SK-N-SH treated with all-trans-retinoic acid at 6 μM for 48 hours (cell line): Measurements from ENCODE around the gene TRIM46.

Source experiments
- ARNTL ChIP-seq: fragments of 450-650 bp; formaldehyde crosslinking; IDR thresholded peaks from 2 replicates; pipeline ENCODE4 v1.5.0; 2020; ENCODE audit warnings: low read depth, mild to moderate bottlenecking, moderate library complexity, borderline replicate concordance
- PATZ1 ChIP-seq: fragments of 250-450 bp; sonication (Bioruptor Pico); IDR thresholded peaks from 2 replicates; pipeline ENCODE4 v1.8.0; 2020; ENCODE audit warnings: mild to moderate bottlenecking, moderate library complexity, borderline replicate concordance

- no peak for TF ChIP-seq ARNTL (CRISPR knock-in tag)
- TF ChIP-seq PATZ1: no peak
These were observed 48.9 kb upstream of the TRIM46 start for GRCh38 chr1:155124503-155125463.
